Left renal cortex interstitium (tissue), 4 donors: ENCODE data around the gene ZNF862. TPM values are rescaled to one million over a fixed set of nuclear protein-coding genes. Genes with fewer than 3 reads are reported as not detected.
"Not testable (repeated sequence)": the region's sequence is repeated elsewhere in the genome, so short reads cannot be mapped to it uniquely, and the experiment has no call there.

ENCODE experiments used
- DNase-seq, 4 donors: peaks; one replicate each; pipeline ENCODE4 v3.0.0-alpha.2; 2013; ENCODE audit warnings: low read depth in 4 of 4, low spot score in 2 of 4, missing footprints in 1 of 4
- polyA plus RNA-seq, 4 donors: library from polyadenylated mRNA; unstranded; fragments of 120-200 nt; gene quantifications; one replicate each; pipeline ENCODE4 v1.2.1, GENCODE V29; 2013; ENCODE audit not compliant: insufficient read length in 4 of 4

ZNF862 gene
- polyA plus RNA-seq, 4 donors = 16.9 to 31.7 (median 22.1) TPM

GRCh38 chr7:149823631-149824199 lies 14.5 kb upstream of the ZNF862 start:
- no peak for DNase-seq

GRCh38 chr7:149824301-149824741 lies 13.9 kb upstream of the ZNF862 start:
- no peak for DNase-seq

DNA sequence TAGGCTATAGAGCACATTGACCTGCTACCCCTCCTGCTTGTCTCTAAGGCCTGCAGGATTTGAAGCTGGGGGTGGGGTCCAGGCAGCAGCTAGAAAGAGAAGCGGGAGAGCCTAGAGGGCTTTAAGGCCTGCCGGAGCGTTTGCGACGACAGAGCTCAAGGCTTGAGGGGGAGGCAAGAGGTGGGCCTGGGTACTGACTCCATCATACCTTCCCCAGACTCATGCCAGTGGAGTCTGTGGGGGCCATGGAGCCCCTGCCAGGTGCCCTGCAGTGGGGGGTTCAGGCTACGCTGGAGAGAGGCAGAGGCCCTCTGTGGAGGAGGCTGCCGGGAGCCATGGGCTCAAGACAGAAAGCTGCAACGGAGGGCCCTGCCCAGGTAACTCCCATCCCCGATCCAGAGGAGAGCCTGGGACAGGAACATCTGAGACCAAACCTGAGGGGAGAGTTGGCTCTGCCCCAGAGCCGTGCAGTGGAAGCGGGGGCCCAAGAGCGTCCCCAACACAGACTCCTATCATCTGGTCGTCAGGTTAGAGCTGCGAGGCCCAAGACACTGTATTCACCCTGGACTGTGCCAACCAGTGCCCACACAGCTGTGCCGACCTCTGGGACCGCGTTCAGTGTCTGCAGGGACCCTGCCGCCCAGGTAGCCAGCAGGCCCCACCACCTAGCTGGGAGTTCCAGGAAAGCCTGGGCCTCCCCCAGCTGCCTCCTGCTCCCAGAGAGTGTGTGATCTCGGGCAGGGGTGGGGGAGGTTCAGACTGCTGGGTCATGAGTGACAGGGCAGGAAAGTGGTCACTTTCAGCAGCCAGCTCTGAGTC lies 13.2 kb upstream of the ZNF862 start:
- DNase-seq = no peak

- DNase-seq = no peak
Measured at GRCh38 chr7:149825567-149826343, 12.4 kb upstream of the ZNF862 start.

- no peak for DNase-seq
Measured at GRCh38 chr7:149826344-149827088, 11.7 kb upstream of the ZNF862 start.

- no peak for DNase-seq
Measured at GRCh38 chr7:149827089-149827981, 10.8 kb upstream of the ZNF862 start.

DNA sequence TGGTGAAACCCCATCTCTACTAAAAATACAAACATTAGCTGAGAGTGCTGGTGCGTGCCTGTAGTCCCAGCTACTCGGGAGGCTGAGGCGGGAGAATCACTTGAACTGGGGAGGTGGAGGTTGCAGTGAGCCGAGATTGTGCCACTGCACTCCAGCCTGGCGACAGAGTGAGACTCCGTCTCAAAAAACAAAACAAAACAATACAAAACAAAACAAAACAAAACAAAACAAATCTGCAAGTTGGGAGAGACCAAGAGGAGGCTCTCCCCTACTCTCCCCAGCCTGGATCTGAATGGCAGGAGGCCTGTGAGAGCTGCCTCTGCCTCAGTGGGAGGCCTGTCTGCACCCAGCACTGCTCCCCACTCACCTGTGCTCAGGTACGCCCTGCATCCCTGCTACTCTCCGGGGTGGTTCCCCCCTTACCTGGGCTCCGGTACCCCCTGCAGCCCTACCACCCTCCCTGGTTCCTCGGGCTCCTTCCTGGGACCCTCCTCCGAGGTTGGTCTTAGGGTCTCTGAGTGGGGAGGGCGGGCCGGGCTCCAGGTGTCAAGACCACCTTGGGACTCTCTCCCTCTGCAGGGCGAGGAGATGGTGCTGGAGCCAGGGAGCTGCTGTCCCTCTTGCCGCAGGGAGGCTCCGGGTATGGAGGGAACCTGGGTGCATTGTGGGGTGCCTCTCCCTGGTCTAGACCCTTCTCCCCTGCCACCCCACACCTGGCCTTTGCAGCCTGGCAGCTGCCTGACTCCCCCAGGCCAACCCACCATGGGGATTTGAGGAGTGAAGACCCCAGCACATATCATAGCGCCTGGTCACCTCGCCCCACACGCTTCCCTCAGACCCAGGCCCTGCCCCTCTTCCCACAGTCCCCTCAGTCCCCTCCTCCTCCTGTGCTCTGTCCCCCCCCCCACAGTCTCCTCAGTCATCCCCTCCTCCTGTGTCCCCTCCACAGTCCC lies 9.5 kb upstream of the ZNF862 start:
- DNase-seq = no peak

DNA sequence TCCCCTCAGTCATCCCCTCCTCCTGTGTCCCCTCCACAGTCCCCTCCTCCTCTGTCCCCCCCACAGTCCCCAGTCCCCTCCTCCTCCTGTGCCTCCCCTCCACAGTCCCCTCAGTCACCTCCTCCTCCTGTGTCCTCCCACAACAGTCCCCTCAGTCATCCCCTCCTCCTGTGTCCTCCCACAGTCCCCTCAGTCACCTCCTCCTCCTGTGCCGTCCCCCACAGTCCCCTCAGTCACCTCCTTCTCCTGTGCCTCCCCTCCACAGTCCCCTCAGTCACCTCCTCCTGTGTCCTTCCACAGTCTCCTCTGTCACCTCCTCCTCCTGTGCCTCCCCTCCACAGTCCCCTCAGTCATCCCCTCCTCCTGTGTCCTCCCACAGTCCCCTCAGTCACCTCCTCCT lies 7.6 kb upstream of the ZNF862 start:
- not testable (repeated sequence) for DNase-seq

DNA sequence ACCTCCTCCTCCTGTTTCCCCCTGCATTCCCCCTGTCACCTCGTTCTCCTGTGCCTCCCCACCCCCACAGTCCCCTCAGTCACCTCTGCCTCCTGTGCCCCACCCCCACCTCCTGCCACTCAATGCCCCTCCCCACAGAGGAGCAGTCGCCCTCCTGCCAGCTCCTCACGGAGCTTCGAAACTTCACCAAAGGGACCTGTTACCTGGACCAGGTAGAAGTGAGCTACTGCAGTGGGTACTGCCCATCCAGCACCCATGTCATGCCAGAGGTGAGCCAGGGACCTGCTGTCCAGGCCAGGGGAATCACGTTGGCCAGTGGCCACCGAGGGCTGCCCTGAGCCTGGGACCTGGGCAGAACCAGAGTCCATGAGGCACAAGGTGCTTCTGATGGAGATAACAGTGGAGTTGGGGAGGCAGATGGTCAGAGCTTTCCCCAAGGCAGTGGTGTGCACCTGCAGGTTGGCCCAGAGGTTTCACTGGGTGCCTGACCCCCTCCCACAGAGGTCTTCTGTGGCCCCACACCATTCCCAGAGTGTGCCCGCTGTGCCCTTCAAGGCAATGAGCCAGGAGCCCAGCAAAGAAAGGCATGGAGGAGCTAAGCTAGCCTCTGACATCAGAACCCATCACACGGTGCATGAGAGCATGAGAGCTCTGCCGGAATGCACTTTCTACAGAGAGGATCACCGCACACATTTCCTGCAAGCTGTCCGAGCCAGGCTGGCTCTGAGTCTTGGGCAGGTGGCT lies 7.0 kb upstream of the ZNF862 start:
- DNase-seq = no peak

- no peak for DNase-seq
Measured at GRCh38 chr7:149831741-149832219, 6.4 kb upstream of the ZNF862 start.

- DNase-seq = no peak
Measured at GRCh38 chr7:149832332-149833041, 5.7 kb upstream of the ZNF862 start.

- no peak for DNase-seq
Measured at GRCh38 chr7:149833495-149834130, 4.6 kb upstream of the ZNF862 start.

DNA sequence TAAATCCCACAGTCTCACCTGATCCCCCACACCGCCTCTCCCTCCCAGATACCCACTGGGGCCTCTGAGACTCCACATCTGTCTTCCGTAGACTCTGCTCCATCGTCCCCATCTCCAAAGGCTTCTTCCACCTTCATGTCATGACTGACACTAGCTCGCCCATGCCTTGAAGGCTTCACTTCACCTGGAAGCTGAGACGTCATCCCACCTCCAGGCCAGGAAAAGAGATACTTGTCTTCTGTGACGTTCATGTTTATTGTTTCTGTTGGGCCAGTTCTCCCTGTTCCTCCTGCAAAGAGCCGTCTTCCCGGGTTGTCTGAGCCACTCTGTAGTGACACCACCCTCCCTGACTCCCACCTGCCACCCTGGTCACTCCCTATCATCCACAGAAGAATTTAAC lies 3.6 kb upstream of the ZNF862 start:
- no peak for DNase-seq

DNA sequence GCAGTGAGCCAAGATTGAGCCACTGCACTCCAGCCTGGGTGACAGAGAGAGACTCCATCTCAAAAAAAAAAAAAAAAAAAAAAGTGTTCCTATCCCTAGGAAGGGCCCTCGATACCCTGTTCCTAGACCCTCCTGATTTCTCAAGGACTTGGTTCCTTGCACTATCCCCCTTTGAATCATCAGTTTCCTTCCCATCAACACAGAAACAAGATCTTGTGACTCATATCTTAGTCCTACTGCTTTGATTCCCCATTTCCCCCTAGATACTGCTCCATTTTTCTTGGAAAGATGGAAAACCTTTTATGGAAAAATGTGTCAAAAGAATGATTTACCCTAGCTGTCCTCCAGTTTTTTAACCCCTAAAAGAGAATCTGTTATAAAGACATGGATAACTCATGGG lies 1.7 kb upstream of the ZNF862 start:
- DNase-seq = no peak

DNA sequence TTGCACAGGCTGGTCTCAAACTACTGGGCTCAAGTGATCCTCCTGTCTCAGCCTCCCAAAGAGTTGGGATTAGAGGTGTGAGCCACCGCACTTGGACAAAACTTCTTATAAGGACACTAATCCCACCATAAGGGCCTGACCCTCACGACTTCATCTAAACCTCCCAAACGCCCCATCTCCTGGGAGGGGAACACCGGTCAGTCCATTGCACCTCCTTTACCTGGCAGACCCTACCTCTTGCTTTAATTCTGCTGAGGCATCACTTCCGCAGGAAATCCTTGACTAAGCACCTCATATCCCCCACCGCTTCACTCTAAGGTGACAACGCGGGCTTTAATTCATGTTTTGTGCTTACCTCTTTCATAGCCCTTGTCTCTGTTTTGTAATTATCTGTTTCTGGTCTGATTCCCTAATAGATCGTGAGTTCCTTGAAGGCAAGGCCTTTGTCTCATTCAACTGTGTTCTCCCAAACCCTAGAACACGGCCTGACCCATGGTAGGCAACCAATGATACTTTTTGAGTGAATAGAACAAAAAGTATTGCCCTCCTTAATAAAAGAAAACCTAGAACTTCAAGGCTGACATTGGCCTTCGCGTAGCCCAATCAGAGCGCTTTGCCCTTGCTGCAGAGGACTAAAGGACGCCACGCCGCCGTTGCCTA lies 481 bp upstream of the ZNF862 start:
- no peak for DNase-seq

- peak in 1 of 4 donors; percentile 8 for DNase-seq
Measured at GRCh38 chr7:149838992-149839408, 825 bp downstream of the ZNF862 start.
